GM18499 (cell line): ENCODE measurements around the gene USP17L21.
"Not testable (repeated sequence)": the region's sequence is repeated elsewhere in the genome, so short reads cannot be mapped to it uniquely, and the experiment has no call there.

Experiments used
- ATAC-seq: cut with Tn5 transposase; IDR thresholded peaks from one replicate; pipeline ENCODE4 v1.9.1; 2021; ENCODE audit warnings: moderate number of reproducible peaks; ENCODE audit not compliant: insufficient read depth, unreplicated experiment

Gene USP17L21, protein sequence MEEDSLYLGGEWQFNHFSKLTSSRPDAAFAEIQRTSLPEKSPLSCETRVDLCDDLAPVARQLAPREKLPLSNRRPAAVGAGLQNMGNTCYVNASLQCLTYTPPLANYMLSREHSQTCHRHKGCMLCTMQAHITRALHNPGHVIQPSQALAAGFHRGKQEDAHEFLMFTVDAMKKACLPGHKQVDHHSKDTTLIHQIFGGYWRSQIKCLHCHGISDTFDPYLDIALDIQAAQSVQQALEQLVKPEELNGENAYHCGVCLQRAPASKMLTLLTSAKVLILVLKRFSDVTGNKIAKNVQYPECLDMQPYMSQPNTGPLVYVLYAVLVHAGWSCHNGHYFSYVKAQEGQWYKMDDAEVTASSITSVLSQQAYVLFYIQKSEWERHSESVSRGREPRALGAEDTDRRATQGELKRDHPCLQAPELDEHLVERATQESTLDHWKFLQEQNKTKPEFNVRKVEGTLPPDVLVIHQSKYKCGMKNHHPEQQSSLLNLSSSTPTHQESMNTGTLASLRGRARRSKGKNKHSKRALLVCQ

DNA sequence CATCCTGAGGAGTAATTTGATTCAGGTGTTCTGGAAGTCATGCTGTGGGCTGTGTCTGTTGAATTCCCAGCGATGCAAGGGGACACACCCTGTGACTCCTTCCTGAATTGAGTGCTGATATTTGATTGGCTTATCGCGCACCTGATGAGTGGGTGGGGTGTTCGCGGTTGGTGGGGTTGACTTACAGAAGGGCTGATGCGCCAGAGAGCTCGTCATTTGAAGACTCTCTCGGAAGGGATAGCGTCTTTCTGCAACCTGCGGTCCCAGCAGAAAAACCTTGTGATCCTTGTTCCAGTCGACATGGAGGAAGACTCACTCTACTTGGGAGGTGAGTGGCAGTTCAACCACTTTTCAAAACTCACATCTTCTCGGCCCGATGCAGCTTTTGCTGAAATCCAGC, at the start of gene USP17L21:
Gene USP17L21 (plus strand): TSS at position 301 of the 400 bp plus-strand sequence. CDS start 0 bp downstream, at position 301.
- ATAC-seq, result not testable (repeated sequence)

GRCh38 chr4:9214701-9215100, 48.0 kb upstream of the USP17L21 start:
- ATAC-seq, result not testable (repeated sequence)

GRCh38 chr4:9215105-9215504, 47.6 kb upstream of the USP17L21 start, which contains the start of gene USP17L11:
Gene USP17L11, plus strand, starts transcription at chr4:9215405. Its CDS starts 0 bp downstream, at chr4:9215405.
- ATAC-seq, result not testable (repeated sequence)

DNA sequence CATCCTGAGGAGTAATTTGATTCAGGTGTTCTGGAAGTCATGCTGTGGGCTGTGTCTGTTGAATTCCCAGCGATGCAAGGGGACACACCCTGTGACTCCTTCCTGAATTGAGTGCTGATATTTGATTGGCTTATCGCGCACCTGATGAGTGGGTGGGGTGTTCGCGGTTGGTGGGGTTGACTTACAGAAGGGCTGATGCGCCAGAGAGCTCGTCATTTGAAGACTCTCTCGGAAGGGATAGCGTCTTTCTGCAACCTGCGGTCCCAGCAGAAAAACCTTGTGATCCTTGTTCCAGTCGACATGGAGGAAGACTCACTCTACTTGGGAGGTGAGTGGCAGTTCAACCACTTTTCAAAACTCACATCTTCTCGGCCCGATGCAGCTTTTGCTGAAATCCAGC, 42.8 kb upstream of the USP17L21 start, which contains the start of gene USP17L12:
Gene USP17L12 (plus strand): TSS at position 301 of the 400 bp plus-strand sequence. CDS start 0 bp downstream, at position 301.
- ATAC-seq, result not testable (repeated sequence)

- ATAC-seq, result not testable (repeated sequence)
Measured at GRCh38 chr4:9224596-9224995, 38.1 kb upstream of the USP17L21 start, which contains the start of gene USP17L13. Gene USP17L13, plus strand, starts transcription at chr4:9224896. Its CDS starts 0 bp downstream, at chr4:9224896.

DNA sequence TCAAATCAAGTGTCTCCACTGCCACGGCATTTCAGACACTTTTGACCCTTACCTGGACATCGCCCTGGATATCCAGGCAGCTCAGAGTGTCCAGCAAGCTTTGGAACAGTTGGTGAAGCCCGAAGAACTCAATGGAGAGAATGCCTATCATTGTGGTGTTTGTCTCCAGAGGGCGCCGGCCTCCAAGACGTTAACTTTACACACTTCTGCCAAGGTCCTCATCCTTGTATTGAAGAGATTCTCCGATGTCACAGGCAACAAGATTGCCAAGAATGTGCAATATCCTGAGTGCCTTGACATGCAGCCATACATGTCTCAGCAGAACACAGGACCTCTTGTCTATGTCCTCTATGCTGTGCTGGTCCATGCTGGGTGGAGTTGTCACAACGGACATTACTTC, 32.4 kb upstream of the USP17L21 start:
- not testable (repeated sequence) for ATAC-seq

- ATAC-seq, result not testable (repeated sequence)
Measured at GRCh38 chr4:9234085-9234484, 28.6 kb upstream of the USP17L21 start, which contains the start of gene USP17L15. Gene USP17L15, plus strand, starts transcription at chr4:9234385. Its CDS starts 0 bp downstream, at chr4:9234385.

GRCh38 chr4:9238461-9238860, 24.2 kb upstream of the USP17L21 start:
- not testable (repeated sequence) for ATAC-seq

DNA sequence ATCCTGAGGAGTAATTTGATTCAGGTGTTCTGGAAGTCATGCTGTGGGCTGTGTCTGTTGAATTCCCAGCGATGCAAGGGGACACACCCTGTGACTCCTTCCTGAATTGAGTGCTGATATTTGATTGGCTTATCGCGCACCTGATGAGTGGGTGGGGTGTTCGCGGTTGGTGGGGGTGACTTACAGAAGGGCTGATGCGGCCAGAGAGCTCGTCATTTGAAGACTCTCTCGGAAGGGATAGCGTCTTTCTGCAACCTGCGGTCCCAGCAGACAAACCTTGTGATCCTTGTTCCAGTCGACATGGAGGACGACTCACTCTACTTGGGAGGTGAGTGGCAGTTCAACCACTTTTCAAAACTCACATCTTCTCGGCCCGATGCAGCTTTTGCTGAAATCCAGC, 19.1 kb upstream of the USP17L21 start, which contains the start of gene USP17L17:
Gene USP17L17 (plus strand): TSS at position 301 of the 400 bp plus-strand sequence. CDS start 0 bp downstream, at position 301.
- ATAC-seq, result not testable (repeated sequence)

GRCh38 chr4:9247953-9248680, 14.6 kb upstream of the USP17L21 start, which contains the start of gene USP17L18:
Gene USP17L18, plus strand, starts transcription at chr4:9248630. Its CDS starts 0 bp downstream, at chr4:9248630.
- ATAC-seq, result not testable (repeated sequence)

GRCh38 chr4:9253078-9253477, 9.6 kb upstream of the USP17L21 start, which contains the start of gene USP17L19:
Gene USP17L19, plus strand, starts transcription at chr4:9253378. Its CDS starts 0 bp downstream, at chr4:9253378.
- not testable (repeated sequence) for ATAC-seq

- not testable (repeated sequence) for ATAC-seq
Measured at GRCh38 chr4:9257824-9258223, 4.8 kb upstream of the USP17L21 start, which contains the start of gene USP17L20. Gene USP17L20, plus strand, starts transcription at chr4:9258124. Its CDS starts 0 bp downstream, at chr4:9258124.

GRCh38 chr4:9267319-9267718, 4.6 kb downstream of the USP17L21 start, which contains the start of gene USP17L22:
Gene USP17L22, plus strand, starts transcription at chr4:9267619. Its CDS starts 0 bp downstream, at chr4:9267619.
- ATAC-seq, result not testable (repeated sequence)

DNA sequence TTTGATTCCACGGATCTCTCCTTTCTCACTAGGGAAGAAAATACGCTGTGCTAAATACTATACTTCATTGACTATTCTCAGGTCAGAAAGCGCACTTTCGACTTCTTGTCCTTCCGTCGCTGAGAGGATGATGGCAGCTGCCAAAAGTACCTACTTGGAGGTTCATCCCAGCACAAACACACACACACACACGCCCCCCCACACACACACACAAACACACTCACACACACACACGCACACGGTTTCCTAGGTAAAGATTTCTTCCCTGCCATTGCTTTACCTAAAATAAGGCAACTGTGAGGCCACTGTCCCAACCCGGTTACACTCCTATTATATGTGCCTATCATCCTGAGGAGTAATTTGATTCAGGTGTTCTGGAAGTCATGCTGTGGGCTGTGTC, 9.0 kb downstream of the USP17L21 start:
- ATAC-seq, result not testable (repeated sequence)
